NOMO-1 (cell line): ENCODE measurements around the gene SLC49A4.

ENCODE experiments used
- DNase-seq, 2 experiments: peaks; one replicate each; lab custom pipeline; 2025; ENCODE audit not compliant: unreplicated experiment in 2 of 2; lab: John Stamatoyannopoulos, UW

Gene SLC49A4

GRCh38 chr3:122843604-122844003, 48.7 kb downstream of the SLC49A4 start:
- DNase-seq, result no peak

- peak in 1 of 2 experiments; percentile 15 for DNase-seq
Observed at GRCh38 chr3:122857019-122857418, 62.1 kb downstream of the SLC49A4 start.

DNA sequence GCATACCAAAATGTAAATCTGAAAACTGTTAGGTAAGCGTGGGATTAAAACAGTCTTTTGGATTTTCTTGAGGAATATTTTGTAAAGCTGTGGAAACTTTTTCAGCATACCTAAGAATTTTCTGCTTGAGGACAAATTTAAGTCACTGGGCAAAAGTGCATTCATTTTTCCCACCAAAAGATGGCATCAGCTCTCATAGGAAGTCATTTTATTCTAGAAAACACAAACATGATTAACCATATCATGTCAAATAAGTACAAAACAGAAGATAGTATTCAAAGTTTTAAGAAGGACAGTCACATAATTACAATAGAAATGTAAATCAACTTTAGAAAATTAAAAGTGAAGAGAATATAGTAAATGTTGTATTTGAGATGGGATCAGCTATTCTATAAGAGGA, 63.5 kb downstream of the SLC49A4 start:
- DNase-seq, result no peak

DNA sequence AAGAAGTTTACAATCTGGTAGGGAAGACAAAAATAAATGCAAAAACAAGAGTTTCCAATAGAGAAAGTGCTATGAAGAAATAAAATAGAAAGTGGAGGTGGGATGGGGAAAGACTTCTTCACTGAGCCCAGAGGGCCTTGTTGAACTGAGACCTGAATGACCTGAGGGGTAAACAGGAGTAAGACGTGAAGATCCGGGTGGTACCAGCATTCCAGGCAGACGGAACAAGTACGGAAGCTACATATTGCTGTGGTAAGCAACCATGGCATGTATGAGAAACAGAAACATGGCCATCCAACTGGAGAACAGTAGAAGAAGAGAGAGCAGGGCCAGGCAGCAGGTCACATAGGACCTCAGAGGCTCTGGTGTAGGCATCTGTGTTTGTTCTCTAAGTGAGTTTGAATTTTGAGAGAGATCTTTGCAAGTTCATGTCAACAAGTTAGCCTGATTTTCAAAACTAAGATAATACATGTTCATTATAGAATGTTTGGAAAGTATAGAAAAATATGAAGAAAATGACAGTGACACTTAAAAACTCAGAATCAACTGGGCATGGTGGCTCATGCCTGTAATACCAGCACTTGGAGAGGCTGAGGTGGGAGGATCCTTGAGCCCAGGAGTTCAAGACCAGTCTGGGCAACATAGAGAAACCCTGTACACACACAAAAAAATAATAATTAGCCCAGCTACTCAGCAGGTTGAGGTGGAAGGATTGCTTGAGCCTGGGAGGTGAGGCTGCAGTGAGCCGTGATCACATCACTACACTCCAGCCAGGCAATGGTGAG, 64.3 kb downstream of the SLC49A4 start:
- DNase-seq, result no peak

- no peak for DNase-seq
Observed at GRCh38 chr3:122862381-122862780, 67.5 kb downstream of the SLC49A4 start.

DNA sequence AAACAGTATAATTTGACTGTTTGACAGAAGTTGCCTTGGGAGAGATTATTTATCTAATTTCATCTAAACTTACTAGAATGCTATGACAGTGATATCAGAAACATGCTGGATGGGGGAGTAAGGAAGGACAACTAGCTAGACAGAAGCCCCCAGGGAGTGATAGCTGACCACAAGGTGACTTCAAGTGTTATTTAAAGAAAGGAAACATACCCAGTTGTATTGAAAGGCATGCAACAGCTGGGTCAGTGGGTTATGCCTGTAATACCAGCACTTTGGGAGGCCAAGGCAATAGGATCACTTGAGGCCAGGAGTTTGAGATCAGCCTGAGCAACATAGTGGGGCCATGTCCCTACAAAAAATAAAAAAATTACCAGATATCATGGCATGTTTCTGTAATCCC, 69.6 kb downstream of the SLC49A4 start:
- DNase-seq, result no peak

GRCh38 chr3:122868322-122868721, 73.5 kb downstream of the SLC49A4 start:
- DNase-seq, result no peak

DNA sequence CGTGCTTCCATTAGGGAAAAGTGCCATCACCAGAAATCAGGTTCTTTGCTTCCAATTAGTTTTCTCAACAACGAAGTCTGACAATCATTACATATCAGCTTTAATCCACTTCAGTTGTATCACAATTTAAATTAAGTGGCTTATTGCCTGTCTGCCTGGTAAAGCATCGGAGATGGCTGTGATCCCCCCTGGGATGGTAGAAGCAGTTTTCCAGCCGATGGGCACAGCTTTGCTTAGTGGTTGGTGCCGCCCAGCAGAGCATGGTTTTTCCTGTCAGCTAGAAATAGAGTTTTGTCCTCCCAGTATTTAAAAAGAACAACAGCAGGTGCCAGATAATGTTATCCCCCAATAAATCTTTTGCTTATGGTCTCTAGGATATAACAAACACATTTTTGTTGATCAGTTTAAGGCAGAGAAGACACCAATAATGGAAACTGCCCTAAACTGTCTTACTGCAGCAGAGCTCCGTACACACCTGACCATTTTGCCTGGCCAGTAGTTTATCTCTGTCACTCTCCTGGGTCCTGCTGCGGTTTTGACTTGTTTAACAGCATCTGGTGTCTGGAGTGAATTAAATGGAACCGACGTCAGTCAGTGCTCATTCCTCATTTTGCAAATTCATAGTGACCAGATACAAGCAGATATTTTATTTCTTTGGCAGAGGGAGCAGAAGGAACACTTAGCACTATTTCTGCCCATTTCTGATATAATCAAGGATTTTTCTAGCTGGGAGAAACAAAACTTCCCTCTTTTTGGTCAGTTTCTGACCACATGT, 79.1 kb downstream of the SLC49A4 start:
- no peak for DNase-seq

DNA sequence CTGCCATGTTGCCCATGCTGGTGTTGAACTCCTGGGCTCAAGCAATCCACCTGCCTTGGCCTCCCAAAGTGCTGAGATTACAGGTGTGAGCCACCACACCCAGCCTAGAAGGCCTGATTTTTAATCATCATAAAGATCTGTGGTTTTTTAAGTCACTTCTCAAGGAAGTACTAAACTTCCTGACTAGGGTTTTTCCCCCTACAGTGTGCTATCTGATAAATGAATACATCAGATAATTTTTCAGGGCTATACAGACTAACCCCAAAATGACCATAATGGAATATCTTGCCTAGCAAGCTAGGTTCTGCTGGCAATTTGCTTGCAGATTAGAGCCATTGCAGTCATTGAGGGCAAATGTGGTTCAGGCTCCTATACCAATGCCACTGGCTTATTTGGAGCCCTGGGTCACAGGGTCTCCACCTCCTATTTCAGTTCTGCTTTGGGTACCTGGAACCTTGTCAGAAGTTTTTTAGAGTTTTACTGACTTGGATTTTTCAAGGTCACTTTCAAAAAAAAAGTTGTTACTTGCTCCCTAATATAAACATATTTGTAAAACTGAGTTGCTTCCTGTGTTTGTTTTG, 80.8 kb downstream of the SLC49A4 start:
- DNase-seq, result no peak

DNA sequence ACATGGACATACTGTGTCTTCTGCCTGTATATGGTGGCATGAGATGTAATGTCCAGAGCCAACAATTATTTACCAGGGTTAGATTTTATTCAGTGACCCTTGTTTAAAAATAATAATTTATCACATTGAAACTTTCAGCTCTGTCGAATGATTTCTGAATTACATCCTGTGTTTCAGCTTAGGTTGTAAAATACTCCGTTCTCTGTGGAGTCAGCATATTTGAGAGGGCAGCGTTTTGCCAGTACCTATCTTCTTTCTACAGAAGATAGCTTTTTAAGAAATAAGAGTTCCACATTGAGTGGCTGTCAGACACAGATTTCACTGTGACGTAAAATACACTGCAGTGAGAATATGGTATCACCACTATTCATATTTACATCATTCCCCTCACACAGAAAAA, 85.3 kb downstream of the SLC49A4 start:
- no peak for DNase-seq

- no peak for DNase-seq
Observed at GRCh38 chr3:122880624-122881023, 85.8 kb downstream of the SLC49A4 start.

GRCh38 chr3:122882361-122882947, 87.6 kb downstream of the SLC49A4 start:
- DNase-seq, result no peak

DNA sequence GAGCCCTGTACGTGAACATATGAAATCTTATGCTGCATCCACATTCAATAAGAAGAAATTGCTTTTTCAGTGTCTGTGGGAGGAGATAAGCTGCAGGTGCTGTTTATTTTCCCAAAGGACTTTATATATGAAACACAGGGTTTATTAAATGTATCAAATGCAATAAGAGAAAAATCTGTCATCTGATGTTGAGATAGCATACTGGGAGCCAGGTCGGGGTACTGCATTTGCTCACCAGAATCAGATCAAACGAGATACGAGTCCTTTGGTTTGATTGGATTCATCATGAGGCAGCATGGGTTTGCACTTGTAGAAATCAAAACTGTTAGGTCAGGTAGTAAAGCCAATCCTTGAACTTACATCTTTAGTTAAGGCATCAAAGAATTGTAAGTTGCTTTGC, 91.4 kb downstream of the SLC49A4 start:
- DNase-seq, result no peak

- DNase-seq, result no peak
Observed at GRCh38 chr3:122886946-122887345, 92.1 kb downstream of the SLC49A4 start.

- DNase-seq, result no peak
Observed at GRCh38 chr3:122890077-122890719, 95.3 kb downstream of the SLC49A4 start.

- no peak for DNase-seq
Observed at GRCh38 chr3:122890720-122891220, 95.9 kb downstream of the SLC49A4 start.

GRCh38 chr3:122892118-122892960, 97.5 kb downstream of the SLC49A4 start:
- DNase-seq, result no peak

DNA sequence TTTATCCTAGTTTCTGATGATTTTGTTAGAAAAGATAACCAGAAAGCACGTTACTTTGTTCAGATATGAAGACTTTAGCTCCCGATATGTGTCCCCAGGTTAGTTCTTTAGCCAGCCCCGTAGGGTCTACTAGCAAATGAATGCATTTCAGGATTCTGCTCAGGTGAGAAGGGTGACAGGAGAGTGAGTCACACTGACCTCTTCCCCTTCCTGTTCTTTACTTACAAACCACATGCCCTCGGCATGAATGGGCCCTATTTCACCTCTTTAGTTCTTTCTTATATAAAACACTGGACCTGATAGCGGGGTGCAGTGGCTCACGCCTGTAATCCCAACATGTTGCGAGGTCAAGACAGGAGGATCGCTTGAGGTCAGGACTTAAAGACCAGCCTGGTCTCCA, 98.4 kb downstream of the SLC49A4 start:
- DNase-seq, result no peak

- no peak for DNase-seq
Observed at GRCh38 chr3:122893754-122894668, 99.1 kb downstream of the SLC49A4 start.
